Mucosa of descending colon (tissue), 3 donors: Measurements from ENCODE around the gene COPS4. TPM values are rescaled to one million over a fixed set of nuclear protein-coding genes. Genes with fewer than 3 reads are reported as not detected.
A peak's percentile ranks its signal among the peaks of the same experiment; 100 is the strongest.
"Not testable (repeated sequence)": the region's sequence is repeated elsewhere in the genome, so short reads cannot be mapped to it uniquely, and the experiment has no call there.

Source experiments
- ATAC-seq: fragments of 200-7000 bp; cut with Tn5 transposase; one replicate; pipeline ENCODE4 v1.9.1; 2020; ENCODE audit warnings: mild to moderate bottlenecking, moderate library complexity
- DNase-seq, 3 donors: peaks; one replicate each; pipeline ENCODE4 v3.0.0-alpha.2; 2020
- H3K36me3 ChIP-seq: fragments of 200-600 bp; one replicate; pipeline ENCODE4 v1.8.0; 2021; ENCODE audit warnings: low read depth, mild to moderate bottlenecking
- H3K4me1 ChIP-seq: fragments of 200-600 bp; one replicate; pipeline ENCODE4 v1.8.0; 2021; ENCODE audit warnings: low read depth, mild to moderate bottlenecking
- H3K4me3 ChIP-seq: fragments of 200-600 bp; one replicate; pipeline ENCODE4 v1.8.0; 2021; ENCODE audit warnings: mild to moderate bottlenecking
- H3K9me3 ChIP-seq: fragments of 200-600 bp; one replicate; pipeline ENCODE4 v1.8.0; 2021; ENCODE audit warnings: mild to moderate bottlenecking
- intact Hi-C, 2 donors: fragments of 100-400 bp; cut with DNase I in 1 of 2; cut with micrococcal nuclease in 1 of 2; formaldehyde crosslinking; loops; one replicate each; pipeline versions ENCODE4 v1.11.0 to v1.11.1; 2022; cut with DNase I, micrococcal nuclease
- total RNA-seq, 3 donors: library from RNA; stranded (reverse); fragmentation: NEBNext Ultra II Directional in 2 of 3; extraction: Animal tissue kit (Norgen Biotek cat#: 25700) in 2 of 3; gene quantifications; one replicate each; pipeline versions ENCODE4 v1.2.1 to v1.2.4, GENCODE V29; 2021 to 2023
- TF ChIP-seq, protein P1 (sequence below): fragments of 200-600 bp; IDR thresholded peaks from one replicate; pipeline ENCODE4 v1.8.0; 2022; ENCODE audit warnings: antibody characterized with exemption, mild to moderate bottlenecking
- donor health status: DM: no; HTN: no; CAD: no; lungs with moderate emphysema.
- donor health status: DM: no; HTN: no; CAD: no.
- donor health status: DM: no; HTN: yes; CAD: no.

The COPS4 gene
- total RNA-seq, 3 donors from 2014 or later, result 16.7 to 26.1 (median 26.0) TPM

DNA sequence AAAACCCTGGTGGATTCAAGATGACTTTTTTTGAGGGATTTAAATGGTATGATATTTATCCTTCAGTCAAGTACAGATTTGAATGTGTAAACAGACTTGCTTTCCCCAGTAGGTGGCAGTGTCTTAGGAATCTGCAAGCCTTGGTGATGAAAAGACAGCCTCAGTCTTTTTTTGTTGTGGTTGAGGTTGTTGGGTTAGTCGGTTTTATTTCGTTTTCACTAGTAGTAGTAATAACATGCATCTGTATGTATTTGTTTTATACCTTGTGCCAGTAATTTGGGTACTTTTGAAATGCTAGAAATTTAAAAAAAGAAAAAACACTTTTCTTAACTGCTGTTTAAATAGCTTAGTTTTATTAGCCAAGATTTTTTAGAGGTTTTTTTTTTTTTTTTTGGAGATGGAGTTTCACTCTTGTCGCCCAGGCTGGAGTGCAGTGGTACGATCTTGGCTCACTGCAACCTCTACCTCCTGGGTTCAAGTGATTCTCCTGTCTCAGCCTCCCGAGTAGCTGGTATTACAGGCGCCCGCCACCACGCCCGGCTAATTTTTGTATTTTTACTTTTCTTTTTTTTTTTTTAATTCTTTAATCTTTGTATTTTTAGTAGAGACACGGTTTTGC, 39.2 kb downstream of the COPS4 start:
- intact Hi-C loops, result loop anchor here (10.0 kb wide), 2 partner anchors 191 to 211 kb away; partner anchors contain the start of gene COQ2 (in 1 of the 2)
- no peaks in the 10 kb centered on the region for H3K36me3 ChIP-seq
- peak in 1 of 3 donors; percentile 87 for DNase-seq
- peak; percentile 91 for ATAC-seq
- H3K4me1 ChIP-seq, result peaks cover 3% of the 10 kb centered on the region
- H3K9me3 ChIP-seq, result no peaks in the 10 kb centered on the region
- TF ChIP-seq, protein P1, sequence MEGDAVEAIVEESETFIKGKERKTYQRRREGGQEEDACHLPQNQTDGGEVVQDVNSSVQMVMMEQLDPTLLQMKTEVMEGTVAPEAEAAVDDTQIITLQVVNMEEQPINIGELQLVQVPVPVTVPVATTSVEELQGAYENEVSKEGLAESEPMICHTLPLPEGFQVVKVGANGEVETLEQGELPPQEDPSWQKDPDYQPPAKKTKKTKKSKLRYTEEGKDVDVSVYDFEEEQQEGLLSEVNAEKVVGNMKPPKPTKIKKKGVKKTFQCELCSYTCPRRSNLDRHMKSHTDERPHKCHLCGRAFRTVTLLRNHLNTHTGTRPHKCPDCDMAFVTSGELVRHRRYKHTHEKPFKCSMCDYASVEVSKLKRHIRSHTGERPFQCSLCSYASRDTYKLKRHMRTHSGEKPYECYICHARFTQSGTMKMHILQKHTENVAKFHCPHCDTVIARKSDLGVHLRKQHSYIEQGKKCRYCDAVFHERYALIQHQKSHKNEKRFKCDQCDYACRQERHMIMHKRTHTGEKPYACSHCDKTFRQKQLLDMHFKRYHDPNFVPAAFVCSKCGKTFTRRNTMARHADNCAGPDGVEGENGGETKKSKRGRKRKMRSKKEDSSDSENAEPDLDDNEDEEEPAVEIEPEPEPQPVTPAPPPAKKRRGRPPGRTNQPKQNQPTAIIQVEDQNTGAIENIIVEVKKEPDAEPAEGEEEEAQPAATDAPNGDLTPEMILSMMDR, result peak; percentile 54
- H3K4me3 ChIP-seq, result no peak overlapping the region

DNA sequence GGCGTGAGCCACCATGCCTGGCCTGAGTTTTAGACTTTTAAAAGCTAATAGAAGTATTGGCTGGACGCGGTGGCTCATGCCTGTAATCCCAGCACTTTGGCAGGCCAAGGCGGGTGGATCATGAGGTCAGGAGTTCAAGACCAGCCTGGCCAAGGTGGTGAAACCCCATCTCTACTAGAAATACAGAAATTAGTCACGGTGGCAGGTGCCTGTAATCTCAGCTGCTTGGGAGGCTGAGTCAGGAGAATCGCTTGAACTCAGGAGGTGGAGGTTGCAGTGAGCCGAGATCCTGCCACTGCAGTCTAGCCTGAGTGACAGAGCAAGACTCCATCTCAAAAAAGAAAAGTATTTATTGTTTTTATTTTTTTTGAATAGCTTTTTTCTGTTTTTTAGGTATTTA, 39.8 kb downstream of the COPS4 start:
- not testable (repeated sequence) for H3K4me1 ChIP-seq, H3K36me3 ChIP-seq, ATAC-seq, H3K4me3 ChIP-seq, DNase-seq, H3K9me3 ChIP-seq
- intact Hi-C loops, result loop anchor here (10.0 kb wide), 2 partner anchors 190 to 210 kb away; partner anchors contain the start of gene COQ2 (in 1 of the 2)

DNA sequence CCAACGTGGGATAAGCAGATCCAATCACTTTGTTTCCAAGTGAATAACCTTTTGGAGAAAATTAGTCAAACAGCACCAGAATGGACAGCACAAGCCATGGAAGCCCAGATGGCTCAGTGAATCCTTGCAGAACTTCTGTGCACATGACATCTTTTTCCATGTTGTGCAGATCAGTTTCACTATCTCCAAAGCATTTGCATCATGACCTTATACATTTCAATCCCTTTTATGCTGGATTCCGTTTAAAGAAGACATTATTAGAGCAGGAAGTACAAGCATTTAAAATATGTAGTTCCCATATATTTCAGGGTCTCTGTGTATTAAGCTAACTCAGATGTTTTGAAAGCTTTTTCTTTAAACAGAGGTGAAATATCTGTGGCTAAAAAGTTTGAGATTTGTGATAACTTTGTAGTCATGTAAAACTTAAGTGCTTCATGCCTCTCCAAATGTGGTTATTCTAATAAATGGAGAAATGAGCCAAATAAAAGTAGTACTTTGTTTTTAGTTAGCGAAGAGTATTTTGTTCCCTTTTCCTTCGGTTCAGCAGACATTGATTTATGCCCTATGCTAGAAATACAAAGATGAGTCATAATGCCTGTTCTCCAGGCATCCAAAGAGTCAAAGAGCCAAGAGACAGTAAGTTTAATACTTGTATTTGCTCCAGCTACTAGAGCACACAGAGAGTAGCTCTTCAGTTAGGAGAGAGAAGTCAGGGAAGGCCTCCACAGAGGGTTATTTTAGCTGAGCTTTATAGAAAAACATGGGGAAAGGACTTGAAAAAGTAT, 40.5 kb downstream of the COPS4 start:
- no peak for DNase-seq
- peaks cover 3% of the 10 kb centered on the region for H3K4me1 ChIP-seq
- no peaks in the 10 kb centered on the region for H3K9me3 ChIP-seq
- H3K36me3 ChIP-seq, result no peaks in the 10 kb centered on the region
- no peak overlapping the region for H3K4me3 ChIP-seq
- peak; percentile 20 for ATAC-seq
- intact Hi-C loops, result loop anchor here (10.0 kb wide), 2 partner anchors 189 to 209 kb away; partner anchors contain the start of gene COQ2 (in 1 of the 2)
- TF ChIP-seq, protein P1, result no peak

DNA sequence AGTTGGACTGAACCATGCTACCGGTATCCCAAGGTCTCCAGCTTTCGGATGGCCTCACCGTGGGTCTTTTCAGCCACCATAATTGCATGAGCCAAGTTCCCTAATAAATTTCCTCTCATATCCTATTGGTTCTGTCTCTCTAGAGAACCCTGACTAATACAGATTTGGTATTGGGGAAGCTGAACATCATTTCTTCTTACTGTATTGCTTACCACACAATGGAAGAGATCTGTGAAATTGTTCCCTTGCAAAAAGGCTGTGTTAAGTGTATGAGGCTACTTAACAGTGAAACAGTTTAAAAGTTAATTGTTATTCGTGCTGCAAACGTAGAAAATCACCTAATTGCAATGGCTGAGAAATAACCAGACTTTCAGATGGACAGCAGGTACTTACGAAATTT, 45.6 kb downstream of the COPS4 start:
- TF ChIP-seq, protein P1, result no peak
- Histone ChIP-seq H3K4me3 (no peak overlapping the region), H3K9me3 (no peaks in the 10 kb centered on the region), H3K36me3 (no peaks in the 10 kb centered on the region), H3K4me1 (no peaks in the 10 kb centered on the region)
- ATAC-seq (no peak), DNase-seq (no peak)
- intact Hi-C loops, result no loop called here

DNA sequence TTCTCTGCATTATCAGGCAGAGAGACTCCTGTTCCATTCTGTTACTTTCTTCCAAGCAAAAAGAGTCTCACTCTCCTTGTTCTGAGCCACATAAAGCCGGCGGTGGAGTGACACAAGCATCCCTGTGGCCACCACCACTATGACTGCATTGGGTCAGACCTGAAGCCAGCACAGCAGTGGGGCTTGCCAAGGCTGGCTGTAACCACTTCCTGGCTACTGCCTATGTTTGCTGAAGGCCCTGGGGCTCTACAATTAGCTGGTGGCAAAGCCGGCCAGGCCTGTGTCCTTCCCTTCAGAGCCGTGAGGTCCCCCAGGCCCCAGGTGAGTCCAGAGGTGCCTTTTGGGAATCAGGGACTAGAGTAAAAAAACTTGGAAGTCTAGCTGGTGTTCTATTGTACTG, 47.8 kb downstream of the COPS4 start:
- TF ChIP-seq, protein P1, result no peak
- Histone ChIP-seq H3K36me3 (no peaks in the 10 kb centered on the region), H3K4me3 (no peak overlapping the region), H3K9me3 (no peaks in the 10 kb centered on the region), H3K4me1 (no peaks in the 10 kb centered on the region)
- intact Hi-C loops, result no loop called here
- ATAC-seq (peak; percentile 49), DNase-seq (no peak)

DNA sequence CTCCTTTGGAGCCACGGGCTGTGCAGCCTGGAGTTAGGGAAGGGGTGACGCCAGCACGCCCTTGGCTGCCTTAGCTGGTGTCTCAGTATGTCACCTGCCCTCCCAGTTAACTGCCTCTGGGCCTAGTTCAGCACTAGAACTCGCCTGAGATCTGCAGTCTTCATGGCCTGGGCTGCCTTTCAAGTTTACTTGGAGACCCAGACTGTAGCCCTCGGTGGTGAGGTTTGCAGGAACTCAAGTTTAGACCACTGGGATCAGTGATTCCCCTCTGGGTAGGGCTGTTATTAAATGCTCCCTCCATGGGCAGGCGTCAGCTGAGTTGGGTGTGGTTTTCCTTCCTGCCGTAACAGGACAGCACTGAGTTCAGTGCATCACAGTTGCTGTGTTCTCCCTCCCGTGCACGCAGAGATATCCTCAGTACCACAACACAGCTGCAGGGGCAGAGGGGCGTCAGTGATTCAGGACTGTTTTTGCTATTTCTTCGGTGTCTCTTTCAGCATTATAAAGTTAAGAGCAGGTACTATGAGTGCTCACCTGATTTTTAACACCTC, 49.0 kb downstream of the COPS4 start:
- Histone ChIP-seq H3K4me1 (no peaks in the 10 kb centered on the region), H3K36me3 (no peaks in the 10 kb centered on the region), H3K4me3 (no peak overlapping the region), H3K9me3 (no peaks in the 10 kb centered on the region)
- intact Hi-C loops, result no loop called here
- TF ChIP-seq, protein P1, result no peak
- DNase-seq (peak in 1 of 3 donors; percentile 66), ATAC-seq (peak; percentile 72)

DNA sequence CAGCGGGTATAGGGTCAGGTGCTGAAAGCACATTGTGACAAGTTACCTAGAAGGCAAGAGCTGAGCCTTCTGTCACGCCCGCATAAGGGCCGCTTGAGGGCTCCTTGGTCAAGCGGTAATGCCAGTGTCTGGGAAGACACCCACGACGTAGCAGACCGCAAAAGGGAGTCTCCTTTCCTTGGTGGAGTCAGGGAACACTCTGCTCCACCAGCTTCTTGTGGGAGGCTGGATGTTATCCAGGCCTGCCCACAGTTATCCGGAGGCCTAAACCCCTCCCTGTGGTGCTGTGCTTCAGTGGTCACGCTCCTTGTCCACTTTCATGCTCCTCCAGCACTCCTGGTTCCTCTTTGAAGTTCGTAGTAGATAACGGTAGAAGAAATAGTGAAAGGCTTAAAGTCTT, 50.0 kb downstream of the COPS4 start:
- H3K36me3 ChIP-seq, intact Hi-C loops, H3K9me3 ChIP-seq, H3K4me3 ChIP-seq, ATAC-seq, DNase-seq, H3K4me1 ChIP-seq: not testable (repeated sequence)
